NCI-H2081 (cell line): Measurements from ENCODE around the gene OR7G1.

Source experiments
- DNase-seq, 2 experiments: peaks; one replicate each; lab custom pipeline; 2025; lab: John Stamatoyannopoulos, UW

The OR7G1 gene

GRCh38 chr19:9115307-9115813, at the start of gene OR7G1:
Gene OR7G1, minus strand, starts transcription at chr19:9115763. Its CDS starts 0 bp downstream, at chr19:9115763.
- DNase-seq: no peak

GRCh38 chr19:9165261-9165660, 49.7 kb upstream of the OR7G1 start:
- DNase-seq: no peak

GRCh38 chr19:9161427-9161826, 45.9 kb upstream of the OR7G1 start:
- no peak for DNase-seq

GRCh38 chr19:9159891-9160290, 44.3 kb upstream of the OR7G1 start:
- DNase-seq: no peak

- DNase-seq: no peak
Observed at GRCh38 chr19:9156304-9156703, 40.7 kb upstream of the OR7G1 start.

- DNase-seq: no peak
Observed at GRCh38 chr19:9155591-9155990, 40.0 kb upstream of the OR7G1 start.

GRCh38 chr19:9151367-9151766, 35.8 kb upstream of the OR7G1 start:
- DNase-seq: no peak

- DNase-seq: no peak
Observed at GRCh38 chr19:9150650-9151049, 35.1 kb upstream of the OR7G1 start.

- DNase-seq: no peak
Observed at GRCh38 chr19:9149997-9150396, 34.4 kb upstream of the OR7G1 start.

- no peak for DNase-seq
Observed at GRCh38 chr19:9148697-9149096, 33.1 kb upstream of the OR7G1 start.

- DNase-seq: no peak
Observed at GRCh38 chr19:9146882-9147281, 31.3 kb upstream of the OR7G1 start.

- DNase-seq: no peak
Observed at GRCh38 chr19:9144920-9145319, 29.4 kb upstream of the OR7G1 start.

- peak; percentile 92 to 93 for DNase-seq
Observed at GRCh38 chr19:9140159-9140874, 24.8 kb upstream of the OR7G1 start, which contains the start of gene ZNF317. Gene ZNF317, plus strand, starts transcription at chr19:9140397. Its CDS starts 15,620 bp downstream, at chr19:9156017.

- DNase-seq: no peak
Observed at GRCh38 chr19:9139609-9140158, 24.1 kb upstream of the OR7G1 start.

GRCh38 chr19:9132422-9132821, 16.9 kb upstream of the OR7G1 start:
- no peak for DNase-seq

GRCh38 chr19:9130965-9131364, 15.4 kb upstream of the OR7G1 start:
- no peak for DNase-seq

- DNase-seq: no peak
Observed at GRCh38 chr19:9128171-9128570, 12.6 kb upstream of the OR7G1 start.

GRCh38 chr19:9126900-9127405, 11.4 kb upstream of the OR7G1 start, which contains the start of gene OR7G3:
Gene OR7G3, minus strand, starts transcription at chr19:9126950. Its CDS starts 0 bp downstream, at chr19:9126950.
- no peak for DNase-seq

- no peak for DNase-seq
Observed at GRCh38 chr19:9116547-9116946, 984 bp upstream of the OR7G1 start.

GRCh38 chr19:9109959-9110358, 5.6 kb downstream of the OR7G1 start:
- no peak for DNase-seq

GRCh38 chr19:9107375-9107774, 8.2 kb downstream of the OR7G1 start, which contains the start of gene OR7G2:
Gene OR7G2, minus strand, starts transcription at chr19:9107475. Its CDS starts 4,232 bp downstream, at chr19:9103243.
- DNase-seq: no peak

- DNase-seq: no peak
Observed at GRCh38 chr19:9086761-9087160, 28.8 kb downstream of the OR7G1 start, which contains the start of gene OR1M1. Gene OR1M1, plus strand, starts transcription at chr19:9087061. Its CDS starts 6,184 bp downstream, at chr19:9093245.

- DNase-seq: no peak
Observed at GRCh38 chr19:9078651-9079050, 36.9 kb downstream of the OR7G1 start.
